PC-3 (cell line): ENCODE data around the gene APOM. TPM values are rescaled to one million over a fixed set of nuclear protein-coding genes. Genes with fewer than 3 reads are reported as not detected.

Source experiments
- ATAC-seq: fragments of 200-7000 bp; cut with Tn5 transposase; 2 replicates; pipeline ENCODE4 v1.9.1; 2020; ENCODE audit warnings: mild to moderate bottlenecking, moderate library complexity
- BruUV-seq: library from RNA; stranded (reverse); fragments of 400-500 nt; replicated peaks from 2 replicates; lab custom pipeline; 2021; lab: Mats Ljungman, UMichigan
- CTCF ChIA-PET: fragments of 300-600 bp; sonication (Branson Sonifier 250); formaldehyde crosslinking; loops from one replicate; lab custom pipeline; 2022; ENCODE audit warnings: antibody characterized with exemption; lab: Charles Lee
- POLR2A ChIA-PET: fragments of 300-600 bp; sonication (Branson Sonifier 250); formaldehyde crosslinking; loops from one replicate; lab custom pipeline; 2022; ENCODE audit warnings: antibody characterized with exemption; ENCODE audit not compliant: unreplicated experiment; lab: Charles Lee
- DNase-seq: peaks from one replicate; pipeline ENCODE4 v3.0.0-alpha.2; 2015
- H2AFZ ChIP-seq: fragments of 300-600 bp; sonication (generic); 2 replicates; pipeline ENCODE4 v1.6.0; 2016; ENCODE audit warnings: antibody characterized with exemption, low read length
- H3F3A ChIP-seq: fragments of 300-600 bp; sonication (generic); one replicate; pipeline ENCODE4 v1.6.0; 2017; ENCODE audit warnings: antibody characterized with exemption, low read length, control low read depth, mild to moderate bottlenecking; ENCODE audit not compliant: unreplicated experiment
- H3K27ac ChIP-seq: fragments of 300-600 bp; sonication (generic); 2 replicates; pipeline ENCODE4 v1.5.1; 2016; ENCODE audit warnings: mild to moderate bottlenecking, low read length
- H3K27me3 ChIP-seq: fragments of 300-600 bp; sonication (generic); 2 replicates; pipeline ENCODE4 v1.6.1; 2016; ENCODE audit warnings: low read length, mixed read lengths
- H3K36me3 ChIP-seq: fragments of 300-600 bp; sonication (generic); 2 replicates; pipeline ENCODE4 v1.6.1; 2016; ENCODE audit warnings: low read depth, mixed run types, low read length, mixed read lengths
- H3K4me1 ChIP-seq: fragments of 300-600 bp; sonication (generic); 2 replicates; pipeline ENCODE4 v1.5.1; 2016; ENCODE audit warnings: low read length; ENCODE audit not compliant: insufficient read depth
- H3K4me2 ChIP-seq: fragments of 300-600 bp; sonication (generic); 2 replicates; pipeline ENCODE4 v1.6.0; 2016; ENCODE audit warnings: low read length
- H3K4me3 ChIP-seq: fragments of 300-600 bp; sonication (generic); 2 replicates; pipeline ENCODE4 v1.5.1; 2016; ENCODE audit warnings: mild to moderate bottlenecking, low read length, mixed read lengths
- H3K79me2 ChIP-seq: fragments of 300-600 bp; sonication (generic); 2 replicates; pipeline ENCODE4 v1.6.1; 2017; ENCODE audit warnings: low read length, mixed read lengths
- H3K9ac ChIP-seq: fragments of 300-600 bp; sonication (generic); 2 replicates; pipeline ENCODE4 v1.6.0; 2016; ENCODE audit warnings: mild to moderate bottlenecking, low read length
- H3K9me2 ChIP-seq: fragments of 300-600 bp; sonication (generic); replicated peaks from 2 replicates; pipeline ENCODE4 v1.6.1; 2016; ENCODE audit warnings: mixed run types, low read length, mixed read lengths
- H3K9me3 ChIP-seq: fragments of 300-600 bp; sonication (generic); 2 replicates; pipeline ENCODE4 v1.6.1; 2016; ENCODE audit warnings: low read length, mixed read lengths
- H4K20me1 ChIP-seq: fragments of 300-600 bp; sonication (generic); 2 replicates; pipeline ENCODE4 v1.6.1; 2016; ENCODE audit warnings: low read length, mixed read lengths
- CTCF ChIP-seq: fragments of 300-600 bp; sonication (generic); conservative IDR thresholded peaks from 2 replicates; pipeline ENCODE4 v1.5.1; 2017; ENCODE audit warnings: antibody characterized with exemption, low read depth, mild to moderate bottlenecking, low read length
- EZH2 ChIP-seq: fragments of 300-600 bp; sonication (generic); IDR thresholded peaks from one replicate; pipeline ENCODE4 v1.6.1; 2017; ENCODE audit warnings: antibody characterized with exemption, mild to moderate bottlenecking, low read length; ENCODE audit not compliant: unreplicated experiment
- EZH2phosphoT487 ChIP-seq: fragments of 300-600 bp; sonication (generic); IDR thresholded peaks from 2 replicates; pipeline ENCODE4 v1.6.1; 2018; ENCODE audit warnings: mild to moderate bottlenecking, antibody characterized with exemption, low read length, borderline replicate concordance
- intact Hi-C: fragments of 100-400 bp; cut with micrococcal nuclease; formaldehyde crosslinking; loops from 2 replicates; pipeline ENCODE4 v1.9.0; 2023
- total RNA-seq: library from RNA; depleted of rRNA; stranded (reverse); fragments of >200 nt; gene quantifications from 2 replicates; pipeline ENCODE4 v1.2.3, GENCODE V29; 2014

APOM gene
- total RNA-seq, 1 experiment from 2014 or later: 2.2 TPM

GRCh38 chr6:31632279-31632946 lies 23.3 kb upstream of the APOM start:
- POLR2A ChIA-PET: no interaction called here
- CTCF ChIA-PET: no interaction called here
- Histone ChIP-seq H3K4me1 (no peaks in the 10 kb centered on the region), H3K79me2 (no peaks in the 10 kb centered on the region; the same call in 1 of the 2 replicates), H4K20me1 (peaks cover 3% of the 10 kb centered on the region; the same call in 1 of the 2 replicates), H3K4me2 (no peak overlapping the region), H3K27me3 (no peaks in the 10 kb centered on the region), H3K27ac (no peak overlapping the region), H3K36me3 (peaks cover 92% of the 10 kb centered on the region), H2AFZ (no peak overlapping the region), H3K9me3 (no peaks in the 10 kb centered on the region), H3K9me2 (no peaks in the 10 kb centered on the region), H3F3A (no peaks in the 10 kb centered on the region), H3K9ac (no peak overlapping the region), H3K4me3 (no peak overlapping the region)
- DNase-seq (no peak), ATAC-seq (no peak)
- intact Hi-C loops: no loop called here
- TF ChIP-seq EZH2phosphoT487 (no peak), EZH2 (no peak), CTCF (no peak)
- BruUV-seq: TSS peak; percentile 6

GRCh38 chr6:31633447-31633846 lies 22.2 kb upstream of the APOM start:
- Histone ChIP-seq H3K27ac (no peak overlapping the region), H3K79me2 (no peaks in the 10 kb centered on the region), H3K4me2 (no peak overlapping the region), H3K9me3 (no peaks in the 10 kb centered on the region), H2AFZ (no peak overlapping the region), H3K27me3 (no peaks in the 10 kb centered on the region), H3K36me3 (peaks cover 90% of the 10 kb centered on the region), H3F3A (peaks cover 6% of the 10 kb centered on the region), H3K4me3 (no peak overlapping the region), H3K4me1 (no peaks in the 10 kb centered on the region), H3K9ac (no peak overlapping the region), H3K9me2 (no peaks in the 10 kb centered on the region), H4K20me1 (peaks cover 3% of the 10 kb centered on the region; the same call in 1 of the 2 replicates)
- DNase-seq: no peak
- TF ChIP-seq EZH2 (no peak), EZH2phosphoT487 (no peak), CTCF (no peak)
- ChIA-PET POLR2A (no interaction called here), CTCF (no interaction called here)
- no TSS peak for BruUV-seq
- intact Hi-C loops: no loop called here
- no peak for ATAC-seq

- Histone ChIP-seq H3K27me3 (no peaks in the 10 kb centered on the region), H3K4me3 (no peak overlapping the region), H3F3A (peaks cover 6% of the 10 kb centered on the region), H3K36me3 (peaks cover 84% of the 10 kb centered on the region), H3K79me2 (no peaks in the 10 kb centered on the region), H3K27ac (no peak overlapping the region), H3K9me3 (no peaks in the 10 kb centered on the region), H3K9me2 (no peaks in the 10 kb centered on the region), H3K4me1 (no peaks in the 10 kb centered on the region), H2AFZ (no peak overlapping the region), H3K4me2 (no peak overlapping the region), H4K20me1 (peaks cover 3% of the 10 kb centered on the region; the same call in 1 of the 2 replicates), H3K9ac (no peak overlapping the region)
- DNase-seq (no peak), ATAC-seq (no peak)
- ChIA-PET POLR2A (no interaction called here), CTCF (no interaction called here)
- intact Hi-C loops: no loop called here
- TF ChIP-seq CTCF (no peak), EZH2 (no peak), EZH2phosphoT487 (no peak)
- no TSS peak for BruUV-seq
These were observed 21.6 kb upstream of the APOM start for GRCh38 chr6:31634131-31634530.
